HG03457 (cell line): ENCODE data around the gene MT1G.
A peak's percentile ranks its signal among the peaks of the same experiment; 100 is the strongest.
"Not testable (repeated sequence)": the region's sequence is repeated elsewhere in the genome, so short reads cannot be mapped to it uniquely, and the experiment has no call there.

ENCODE experiments used
- ATAC-seq: cut with Tn5 transposase; IDR thresholded peaks from one replicate; pipeline ENCODE4 v1.9.1; 2021; ENCODE audit warnings: moderate number of reproducible peaks; ENCODE audit not compliant: unreplicated experiment

Gene MT1G

DNA sequence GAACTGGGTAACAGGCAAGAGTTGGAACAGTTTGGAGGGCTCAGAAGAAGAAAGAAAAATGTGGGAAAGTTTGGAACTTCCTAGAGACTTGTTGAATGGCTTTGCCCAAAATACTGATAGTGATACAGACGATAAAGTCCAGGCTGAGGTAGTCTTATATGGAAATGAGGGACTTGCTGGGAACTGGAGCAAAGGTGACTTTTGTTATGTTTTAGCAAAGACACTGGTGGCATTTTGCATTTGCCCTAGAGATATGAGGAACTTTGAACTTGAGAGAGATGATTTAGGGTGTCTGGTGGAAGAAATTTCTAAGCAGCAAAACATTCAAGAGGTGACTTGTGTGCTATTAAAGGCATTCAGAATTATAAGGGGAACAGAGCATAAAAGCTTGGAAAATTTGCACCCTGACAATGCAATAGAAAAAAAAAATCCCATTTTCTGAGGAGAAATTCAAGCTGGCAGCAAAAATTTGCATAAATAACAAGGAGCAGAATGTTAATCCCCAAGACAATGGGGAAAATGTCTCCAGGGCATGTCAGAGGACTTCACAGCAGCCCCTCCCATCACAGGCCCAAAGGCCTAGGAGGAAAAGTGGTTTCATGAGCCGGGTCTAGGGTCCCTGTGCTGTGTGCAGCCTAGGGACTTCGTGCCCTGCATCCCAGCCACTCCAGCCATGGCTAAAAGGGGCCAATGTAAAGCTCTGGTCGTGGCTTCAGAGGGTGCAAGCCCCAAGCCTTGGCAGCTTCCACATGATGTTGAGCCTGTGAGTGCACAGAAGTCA lies 46.0 kb downstream of the MT1G start:
- not testable (repeated sequence) for ATAC-seq

DNA sequence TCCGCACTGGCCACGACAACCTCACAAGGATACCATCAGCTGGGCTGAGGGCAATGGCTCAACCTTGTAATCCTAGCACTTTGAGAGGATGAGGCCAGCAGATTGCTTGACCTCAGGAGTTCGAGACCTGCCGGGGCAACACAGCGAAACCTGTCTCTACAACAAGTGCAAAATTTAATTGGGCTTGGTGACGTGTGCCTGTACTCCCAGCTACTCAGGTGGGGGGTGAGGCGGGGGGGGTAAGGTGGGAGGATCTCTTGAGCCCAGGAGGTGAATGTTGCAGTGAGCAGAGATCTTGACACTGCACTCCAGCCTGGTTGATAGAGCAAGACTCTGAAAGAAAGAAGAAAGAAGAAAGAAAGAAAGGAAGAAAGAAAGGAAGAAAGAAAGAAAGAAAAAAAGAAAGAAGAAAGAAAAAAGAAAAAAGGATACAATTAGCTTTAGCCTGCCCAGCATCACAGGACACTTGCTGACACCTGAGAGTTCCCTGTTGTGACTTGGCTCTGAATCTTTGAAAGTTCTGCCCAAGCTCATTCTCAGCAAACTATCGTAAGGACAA lies 47.4 kb downstream of the MT1G start:
- ATAC-seq: no peak

DNA sequence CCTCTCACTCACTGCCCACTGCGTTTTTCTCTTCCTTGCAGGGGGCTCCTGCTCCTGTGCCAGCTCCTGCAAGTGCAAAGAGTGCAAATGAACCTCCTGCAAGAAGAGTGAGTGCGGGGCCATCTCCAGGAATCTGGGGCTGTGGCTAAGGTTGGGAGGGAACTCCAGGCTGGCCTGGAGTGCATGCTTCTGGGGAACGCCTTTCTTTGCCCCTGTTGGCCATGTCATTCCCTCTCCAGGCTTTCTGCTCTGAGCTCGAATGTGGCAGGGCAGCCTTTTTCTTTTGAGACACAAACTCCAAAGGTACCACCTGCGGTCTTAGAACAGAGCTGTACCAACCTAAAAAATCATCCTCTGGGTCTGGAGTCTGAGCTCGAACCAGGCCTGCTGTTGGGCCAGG lies 49.7 kb downstream of the MT1G start:
- ATAC-seq: no peak

DNA sequence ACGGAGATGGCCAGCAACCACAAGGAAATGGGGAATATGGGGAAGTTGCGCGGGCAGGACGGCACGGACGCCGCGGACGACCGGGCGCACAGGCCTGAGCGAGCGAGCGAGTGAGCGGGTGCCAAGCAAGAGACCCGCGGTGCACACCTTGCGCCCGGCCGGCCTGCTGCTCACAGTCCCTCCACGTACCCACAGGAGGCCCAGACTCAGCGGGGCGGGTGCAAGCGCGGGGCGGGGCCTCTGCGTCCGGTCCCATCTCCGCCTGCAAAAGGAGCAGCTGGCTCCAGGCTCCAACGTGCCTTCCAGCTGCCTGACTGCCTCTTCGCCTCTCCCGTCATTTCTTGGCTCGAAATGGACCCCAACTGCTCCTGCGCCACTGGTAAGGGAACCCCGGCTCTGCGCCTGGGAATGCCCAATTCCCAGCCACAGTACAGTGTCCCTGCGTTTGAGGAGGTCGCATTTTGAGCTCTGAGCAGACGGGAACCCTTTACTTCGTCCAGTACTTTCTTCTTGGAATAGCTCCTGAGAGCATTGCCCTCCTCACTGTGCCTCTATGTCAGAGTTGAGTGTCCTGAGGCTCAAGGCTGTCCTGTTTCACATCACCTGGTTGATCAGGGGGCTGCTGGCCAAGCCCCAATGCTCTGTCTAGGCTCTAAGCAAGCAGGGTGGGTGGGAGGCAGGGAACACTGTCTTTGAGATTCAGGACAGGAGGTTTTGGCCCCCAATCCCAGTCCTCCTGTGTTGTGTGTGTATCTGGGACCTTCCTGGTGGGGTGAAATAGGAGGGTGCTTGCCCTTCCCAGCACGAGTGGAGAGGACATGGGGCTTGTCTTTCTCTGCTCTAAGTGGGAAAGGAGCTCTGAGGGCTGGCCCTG lies 50.4 kb downstream of the MT1G start:
- peak; percentile 53 for ATAC-seq
